Uterus (tissue), 4 donors: ENCODE measurements around the gene SULT1C3. TPM values are rescaled to one million over a fixed set of nuclear protein-coding genes. Genes with fewer than 3 reads are reported as not detected.

Experiments used
- DNase-seq, 2 donors: peaks; one replicate each; pipeline ENCODE4 v3.0.0-alpha.2; 2019 to 2020
- H3K27ac ChIP-seq, 2 donors: fragments of 200-600 bp; sonication (generic); 1 replicate in 1 of 2; 2 replicates in 1 of 2; pipeline ENCODE4 v1.5.1; 2016 to 2018
- H3K27me3 ChIP-seq, 2 donors: fragments of 200-600 bp; sonication (generic); one replicate each; pipeline ENCODE4 v1.5.1; 2018 to 2019; ENCODE audit warnings: control low read depth in 1 of 2
- H3K36me3 ChIP-seq, 2 donors: fragments of 200-600 bp; sonication (generic); one replicate each; pipeline ENCODE4 v1.5.1; 2019; ENCODE audit warnings: control low read depth in 1 of 2
- H3K4me1 ChIP-seq, 2 donors: fragments of 200-600 bp; sonication (generic); one replicate each; pipeline ENCODE4 v1.5.1; 2018 to 2019; ENCODE audit warnings: control low read depth in 1 of 2
- H3K4me3 ChIP-seq, 2 donors: fragments of 200-600 bp; sonication (generic); 1 replicate in 1 of 2; 2 replicates in 1 of 2; pipeline ENCODE4 v1.5.1; 2018 to 2019; ENCODE audit warnings: mild to moderate bottlenecking in 1 of 2
- H3K9me3 ChIP-seq, 2 donors: fragments of 200-600 bp; sonication (generic); one replicate each; pipeline ENCODE4 v1.5.1; 2019; ENCODE audit warnings: control low read depth in 1 of 2
- CTCF ChIP-seq, 4 experiments: fragments of 200-600 bp in 2 of 4; fragments of 450-650 bp in 2 of 4; sonication (generic) in 2 of 4; IDR thresholded peaks; one replicate each; pipeline ENCODE4 v1.5.1; 2016 to 2019; ENCODE audit warnings: antibody characterized with exemption in 4 of 4, mild to moderate bottlenecking in 2 of 4, moderate library complexity in 1 of 4
- POLR2A ChIP-seq, 2 donors: fragments of 450-650 bp; IDR thresholded peaks; one replicate each; pipeline ENCODE4 v1.6.1; 2016; ENCODE audit warnings: antibody characterized with exemption in 2 of 2, mild to moderate bottlenecking in 1 of 2, moderate library complexity in 1 of 2
- intact Hi-C: fragments of 100-400 bp; cut with DNase I; formaldehyde crosslinking; loops from one replicate; pipeline ENCODE4 v1.15.1; 2023; ENCODE audit warnings: low total_unique reads
- total RNA-seq, 4 donors: library from RNA; depleted of rRNA in 3 of 4; stranded (reverse); fragments of >200 nt in 3 of 4; gene quantifications; one replicate each; pipeline versions ENCODE4 v1.1.0 to v1.2.4, GENCODE V29; 2014 to 2023
- donor health status: DM: yes; HTN: yes; CAD: no.

The SULT1C3 gene
- total RNA-seq, 4 donors from 2014 or later, result not detected

GRCh38 chr2:108236676-108237335 lies 3.0 kb upstream of the SULT1C3 start:
- Histone ChIP-seq H3K27me3 (no peaks in the 10 kb centered on the region), H3K4me1 (no peaks in the 10 kb centered on the region), H3K36me3 (no peaks in the 10 kb centered on the region), H3K4me3 (no peak overlapping the region), H3K9me3 (no peaks in the 10 kb centered on the region), H3K27ac (no peak overlapping the region)
- intact Hi-C loops, result no loop called here
- no peak for DNase-seq
- TF ChIP-seq POLR2A (IDR thresholded peaks at IDR 0.05), result no peak
- TF ChIP-seq CTCF (IDR thresholded peaks at IDR 0.05), result no peak

GRCh38 chr2:108240966-108241365 lies 1.2 kb downstream of the SULT1C3 start:
- Histone ChIP-seq H3K27ac (no peak overlapping the region), H3K36me3 (no peaks in the 10 kb centered on the region), H3K9me3 (no peaks in the 10 kb centered on the region), H3K4me1 (no peaks in the 10 kb centered on the region), H3K27me3 (no peaks in the 10 kb centered on the region), H3K4me3 (no peak overlapping the region)
- TF ChIP-seq CTCF (IDR thresholded peaks at IDR 0.05), result no peak
- TF ChIP-seq POLR2A (IDR thresholded peaks at IDR 0.05), result no peak
- no peak for DNase-seq
- intact Hi-C loops, result no loop called here

- no peak for TF ChIP-seq CTCF (IDR thresholded peaks at IDR 0.05)
- no peak for TF ChIP-seq POLR2A (IDR thresholded peaks at IDR 0.05)
- intact Hi-C loops, result no loop called here
- no peak for DNase-seq
- Histone ChIP-seq H3K36me3 (no peaks in the 10 kb centered on the region), H3K27me3 (no peaks in the 10 kb centered on the region), H3K4me1 (no peaks in the 10 kb centered on the region), H3K4me3 (no peak overlapping the region), H3K27ac (no peak overlapping the region), H3K9me3 (no peaks in the 10 kb centered on the region)
Measured at GRCh38 chr2:108243566-108243965, 3.8 kb downstream of the SULT1C3 start.

- no peaks in the 10 kb centered on the region for H3K36me3 ChIP-seq
- no peaks in the 10 kb centered on the region for H3K27me3 ChIP-seq
- no peaks in the 10 kb centered on the region for H3K9me3 ChIP-seq
- H3K4me1 ChIP-seq, result no peaks in the 10 kb centered on the region
- TF ChIP-seq CTCF (IDR thresholded peaks at IDR 0.05), result no peak
- TF ChIP-seq POLR2A (IDR thresholded peaks at IDR 0.05), result no peak
- H3K4me3 ChIP-seq, result no peak overlapping the region
- no peak for DNase-seq
- intact Hi-C loops, result no loop called here
- no peak overlapping the region for H3K27ac ChIP-seq
Measured at GRCh38 chr2:108244667-108245414, 5.1 kb downstream of the SULT1C3 start.

GRCh38 chr2:108253106-108253505 lies 13.3 kb downstream of the SULT1C3 start:
- H3K4me1 ChIP-seq, result no peaks in the 10 kb centered on the region
- H3K27me3 ChIP-seq, result no peaks in the 10 kb centered on the region
- intact Hi-C loops, result no loop called here
- H3K9me3 ChIP-seq, result no peaks in the 10 kb centered on the region
- TF ChIP-seq CTCF (IDR thresholded peaks at IDR 0.05) (no peak), POLR2A (IDR thresholded peaks at IDR 0.05) (no peak)
- no peak for DNase-seq
- H3K27ac ChIP-seq, result no peak overlapping the region
- H3K4me3 ChIP-seq, result no peak overlapping the region
- H3K36me3 ChIP-seq, result no peaks in the 10 kb centered on the region
